ENCODE measurements around the gene STX7.
A peak's percentile ranks its signal among the peaks of the same experiment; 100 is the strongest.

Gene STX7

GRCh38 chr6:132465530-132466485 is 47.1 kb downstream of the STX7 start:
- H3K9me3 Mint-ChIP-seq: no peaks in the 10 kb centered on the region
- H3K4me3 Mint-ChIP-seq: no peak overlapping the region
- H3K27me3 Mint-ChIP-seq: no peaks in the 10 kb centered on the region
- no peaks in the 10 kb centered on the region for H3K4me1 Mint-ChIP-seq
- H3K27ac Mint-ChIP-seq: no peak overlapping the region
- no peak for ATAC-seq
- no peak for DNase-seq

GRCh38 chr6:132464538-132465256 is 48.2 kb downstream of the STX7 start:
- ATAC-seq (no peak), DNase-seq (no peak)
- no peaks in the 10 kb centered on the region for H3K27me3 Mint-ChIP-seq
- no peak overlapping the region for H3K4me3 Mint-ChIP-seq
- no peak overlapping the region for H3K27ac Mint-ChIP-seq
- H3K9me3 Mint-ChIP-seq: no peaks in the 10 kb centered on the region
- no peaks in the 10 kb centered on the region for H3K4me1 Mint-ChIP-seq

DNA sequence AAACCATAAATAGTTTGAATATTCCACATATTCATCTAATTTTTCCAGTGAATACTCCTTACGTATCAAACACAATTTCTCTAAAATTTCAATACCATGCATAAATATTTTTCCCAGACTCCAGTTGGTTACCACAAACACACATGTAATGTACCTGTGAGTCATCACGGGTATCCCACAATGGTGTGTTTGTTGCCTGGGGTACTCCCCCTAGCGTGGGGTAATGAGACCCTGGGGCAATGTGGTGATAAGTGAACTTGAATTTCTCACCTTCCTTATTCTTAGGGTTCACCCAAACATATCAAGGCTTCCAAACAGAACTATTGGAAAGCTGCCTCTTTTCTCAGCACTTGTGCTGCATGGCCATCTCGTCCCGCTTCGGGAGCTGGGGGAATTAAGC is 51.0 kb downstream of the STX7 start:
- Mint-ChIP-seq H3K4me3 (no peak overlapping the region), H3K27ac (no peak overlapping the region), H3K9me3 (no peaks in the 10 kb centered on the region), H3K4me1 (no peaks in the 10 kb centered on the region), H3K27me3 (no peaks in the 10 kb centered on the region)
- ATAC-seq: peak; percentile 57
- DNase-seq: peak in 1 of 2 donors; percentile 13

DNA sequence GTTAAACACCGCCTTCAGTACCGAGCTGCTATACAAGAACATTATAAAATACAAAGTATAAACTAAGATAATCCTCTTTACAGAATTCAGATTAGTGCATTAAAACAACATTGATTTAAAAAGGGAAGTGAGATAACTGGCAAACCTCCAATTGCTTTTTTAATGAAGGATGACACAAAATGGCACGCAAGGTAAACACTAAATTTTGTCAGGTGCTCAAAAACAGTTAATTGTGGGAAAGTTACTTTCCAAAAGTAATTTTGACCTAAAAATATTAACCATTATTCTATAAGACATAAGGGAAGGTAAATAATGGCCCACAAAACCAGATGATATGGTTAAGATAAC is 53.3 kb downstream of the STX7 start:
- DNase-seq (no peak), ATAC-seq (no peak)
- Mint-ChIP-seq H3K9me3 (no peaks in the 10 kb centered on the region), H3K27ac (no peak overlapping the region), H3K4me1 (no peaks in the 10 kb centered on the region), H3K4me3 (no peak overlapping the region), H3K27me3 (no peaks in the 10 kb centered on the region)

- no peak overlapping the region for H3K4me3 Mint-ChIP-seq
- no peaks in the 10 kb centered on the region for H3K9me3 Mint-ChIP-seq
- no peak overlapping the region for H3K27ac Mint-ChIP-seq
- H3K4me1 Mint-ChIP-seq: no peaks in the 10 kb centered on the region
- DNase-seq: no peak
- no peak for ATAC-seq
- no peaks in the 10 kb centered on the region for H3K27me3 Mint-ChIP-seq
Observed at GRCh38 chr6:132458887-132459604, 53.9 kb downstream of the STX7 start.

DNA sequence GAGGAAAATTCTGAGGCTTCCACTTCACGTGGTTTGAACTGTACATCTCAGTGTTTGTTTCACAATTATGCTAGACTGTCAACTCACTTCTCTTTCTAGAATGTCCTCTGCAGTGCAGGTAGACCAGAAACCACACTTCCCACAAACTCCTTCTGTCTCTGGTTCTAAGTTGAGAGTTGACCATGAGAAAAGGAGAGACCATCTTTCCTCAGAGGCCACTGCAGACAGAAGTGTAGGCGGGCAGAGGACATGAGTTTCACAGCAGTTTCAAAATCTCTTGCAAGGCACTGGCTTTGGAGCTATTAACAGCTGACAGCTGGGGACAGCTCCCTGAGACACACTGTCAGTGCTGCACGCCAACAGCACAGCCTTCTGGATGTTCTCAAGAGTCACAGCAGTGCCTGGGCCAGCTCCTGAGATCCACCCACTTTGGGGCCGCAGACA is 56.2 kb downstream of the STX7 start:
- H3K27me3 Mint-ChIP-seq: no peaks in the 10 kb centered on the region
- H3K4me3 Mint-ChIP-seq: no peak overlapping the region
- no peaks in the 10 kb centered on the region for H3K9me3 Mint-ChIP-seq
- H3K27ac Mint-ChIP-seq: no peak overlapping the region
- no peaks in the 10 kb centered on the region for H3K4me1 Mint-ChIP-seq
- ATAC-seq: peak; percentile 48
- DNase-seq: no peak

GRCh38 chr6:132446855-132447241 is 66.1 kb downstream of the STX7 start:
- Mint-ChIP-seq H3K4me1 (no peaks in the 10 kb centered on the region), H3K9me3 (peaks cover 2 to 14% of the 10 kb centered on the region in 2 donors), H3K4me3 (no peak overlapping the region), H3K27me3 (no peaks in the 10 kb centered on the region), H3K27ac (no peak overlapping the region)
- ATAC-seq (no peak), DNase-seq (no peak)

DNA sequence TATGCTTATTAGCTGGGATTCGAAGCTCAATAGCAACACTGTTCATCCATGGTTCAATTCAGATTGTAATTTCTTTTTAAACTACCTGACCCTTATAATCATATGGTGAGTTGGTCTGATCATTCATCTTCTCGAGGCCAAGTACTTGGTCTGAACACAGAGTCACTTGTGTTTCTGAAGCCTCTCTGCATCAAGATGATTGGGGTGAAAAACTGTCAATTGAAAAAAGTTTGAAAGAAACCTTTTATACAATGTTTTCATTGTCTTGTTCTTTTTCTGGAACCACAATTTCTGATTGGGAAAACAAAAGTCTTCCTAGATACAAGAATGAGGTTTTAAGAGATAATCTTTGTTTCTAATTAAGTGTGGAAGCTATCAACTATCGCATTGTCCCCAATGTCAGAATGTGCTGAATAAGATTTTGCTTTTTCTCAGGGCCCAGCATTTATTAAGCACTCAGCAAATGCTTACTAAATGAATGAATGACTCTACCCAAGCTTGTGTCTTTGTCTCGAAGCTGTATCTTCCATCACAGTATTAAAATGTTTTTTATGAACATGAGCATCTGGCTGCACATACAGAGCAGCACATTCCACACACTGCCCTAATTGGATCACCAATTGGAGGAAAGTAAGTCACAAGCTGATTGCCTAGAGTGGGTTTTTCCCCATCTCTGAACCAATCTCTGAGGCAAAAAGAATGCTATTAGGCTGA is 66.6 kb downstream of the STX7 start:
- Mint-ChIP-seq H3K27me3 (no peaks in the 10 kb centered on the region), H3K27ac (no peak overlapping the region), H3K9me3 (peaks cover 7 to 19% of the 10 kb centered on the region in 2 donors), H3K4me1 (no peaks in the 10 kb centered on the region), H3K4me3 (no peak overlapping the region)
- DNase-seq (no peak), ATAC-seq (no peak)

GRCh38 chr6:132445201-132445951 is 67.5 kb downstream of the STX7 start:
- Mint-ChIP-seq H3K27ac (no peak overlapping the region), H3K4me3 (no peak overlapping the region), H3K9me3 (peaks cover 13 to 18% of the 10 kb centered on the region in 2 donors), H3K27me3 (no peaks in the 10 kb centered on the region), H3K4me1 (no peaks in the 10 kb centered on the region)
- DNase-seq: no peak
- ATAC-seq: no peak

DNA sequence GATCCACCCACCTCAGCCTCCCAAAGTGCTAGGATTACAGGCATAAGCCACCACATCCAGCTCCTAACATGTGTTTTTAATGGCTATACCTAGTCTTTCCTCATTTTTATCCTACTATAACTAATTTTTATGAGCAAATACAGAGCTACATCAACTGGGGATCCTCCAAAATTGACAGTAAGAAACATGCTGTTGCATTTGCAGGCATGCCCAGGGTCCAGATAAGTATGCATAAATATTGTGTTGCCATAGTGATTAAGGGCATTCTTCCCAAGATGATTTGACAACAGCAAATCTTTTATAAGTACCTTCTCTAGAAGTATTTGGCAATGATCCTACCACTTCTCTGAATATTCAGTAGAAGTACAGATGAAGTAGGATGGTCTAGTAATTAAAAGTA is 69.7 kb downstream of the STX7 start:
- ATAC-seq: no peak
- H3K9me3 Mint-ChIP-seq: peaks cover 21 to 22% of the 10 kb centered on the region in 2 donors
- no peaks in the 10 kb centered on the region for H3K27me3 Mint-ChIP-seq
- DNase-seq: no peak
- H3K27ac Mint-ChIP-seq: no peak overlapping the region
- no peak overlapping the region for H3K4me3 Mint-ChIP-seq
- no peaks in the 10 kb centered on the region for H3K4me1 Mint-ChIP-seq

GRCh38 chr6:132430110-132430509 is 82.8 kb downstream of the STX7 start:
- H3K27me3 Mint-ChIP-seq: peaks cover 44% of the 10 kb centered on the region
- peaks cover 0 to 5% of the 10 kb centered on the region in 2 donors for H3K9me3 Mint-ChIP-seq
- ATAC-seq (no peak), DNase-seq (no peak)
- H3K4me3 Mint-ChIP-seq: no peak overlapping the region
- H3K27ac Mint-ChIP-seq: no peak overlapping the region
- H3K4me1 Mint-ChIP-seq: no peaks in the 10 kb centered on the region

DNA sequence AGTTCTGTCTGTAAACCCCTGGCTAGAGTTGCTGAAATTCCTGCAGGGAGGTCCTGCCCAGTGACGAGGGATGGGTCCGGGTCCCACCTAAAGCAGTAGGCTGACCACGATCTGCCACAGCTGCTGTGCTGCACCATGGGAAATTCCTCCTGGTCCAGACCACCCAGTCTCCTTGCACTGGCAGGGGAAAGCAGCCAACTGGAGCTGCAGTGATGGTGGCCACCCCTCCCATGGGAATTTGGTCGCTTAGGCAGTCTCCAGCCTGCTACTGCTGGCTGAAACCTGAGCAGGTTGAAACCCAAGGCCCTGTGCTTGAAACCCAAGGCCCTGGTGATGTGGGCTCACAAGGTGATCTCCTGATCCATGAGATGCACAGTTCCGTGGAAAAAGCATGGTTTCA is 87.7 kb downstream of the STX7 start:
- Mint-ChIP-seq H3K4me1 (no peaks in the 10 kb centered on the region), H3K9me3 (peaks cover 30 to 38% of the 10 kb centered on the region in 2 donors), H3K27me3 (peaks cover 28% of the 10 kb centered on the region), H3K4me3 (no peak overlapping the region), H3K27ac (no peak overlapping the region)
- no peak for ATAC-seq
- no peak for DNase-seq

DNA sequence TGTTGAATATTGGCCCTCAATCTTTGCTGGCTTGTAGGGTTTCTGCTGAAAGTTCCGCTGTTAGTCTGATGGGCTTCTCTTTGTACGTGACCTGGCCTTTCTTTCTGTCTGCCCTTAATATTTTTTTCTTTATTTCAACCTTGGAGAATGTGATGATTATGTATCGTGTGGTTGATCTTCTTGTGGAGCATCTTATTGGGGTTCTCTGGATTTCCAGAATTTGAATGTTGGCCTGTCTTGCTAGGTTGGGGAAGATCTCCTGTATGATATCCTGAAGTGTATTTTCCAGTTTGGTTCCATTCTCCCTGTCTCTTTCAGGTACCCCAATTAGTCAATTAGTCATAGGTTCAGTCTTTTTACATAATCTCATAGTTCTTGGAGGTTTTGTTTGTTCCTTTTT is 89.1 kb downstream of the STX7 start:
- Mint-ChIP-seq H3K27me3 (peaks cover 28% of the 10 kb centered on the region), H3K4me1 (no peaks in the 10 kb centered on the region), H3K4me3 (no peak overlapping the region), H3K27ac (no peak overlapping the region), H3K9me3 (peaks cover 30 to 46% of the 10 kb centered on the region in 2 donors)
- DNase-seq: no peak
- no peak for ATAC-seq

GRCh38 chr6:132418235-132418965 is 94.5 kb downstream of the STX7 start:
- Mint-ChIP-seq H3K27ac (no peak overlapping the region), H3K9me3 (peaks cover 29 to 59% of the 10 kb centered on the region in 2 donors), H3K27me3 (peaks cover 35% of the 10 kb centered on the region), H3K4me1 (no peaks in the 10 kb centered on the region), H3K4me3 (no peak overlapping the region)
- DNase-seq (no peak), ATAC-seq (no peak)
